Loucy (cell line): ENCODE measurements around the gene MTA1.

Experiments
- CTCF ChIP-seq: fragments of 200-600 bp; sonication (generic); conservative IDR thresholded peaks from 2 replicates; pipeline ENCODE4 v1.5.1; 2014; ENCODE audit warnings: mild to moderate bottlenecking, antibody characterized with exemption, low read length
- EZH2phosphoT487 ChIP-seq: fragments of 200-600 bp; IDR thresholded peaks from 2 replicates; pipeline ENCODE4 v1.6.1; 2018; ENCODE audit warnings: antibody characterized with exemption, mild to moderate bottlenecking, moderate library complexity, borderline replicate concordance

- TF ChIP-seq CTCF = no peak
- TF ChIP-seq EZH2phosphoT487 = no peak
Observed at GRCh38 chr14:105503935-105504692, 84.5 kb downstream of the MTA1 start.
